ENCODE measurements around the gene GFRA1.

Gene GFRA1

DNA sequence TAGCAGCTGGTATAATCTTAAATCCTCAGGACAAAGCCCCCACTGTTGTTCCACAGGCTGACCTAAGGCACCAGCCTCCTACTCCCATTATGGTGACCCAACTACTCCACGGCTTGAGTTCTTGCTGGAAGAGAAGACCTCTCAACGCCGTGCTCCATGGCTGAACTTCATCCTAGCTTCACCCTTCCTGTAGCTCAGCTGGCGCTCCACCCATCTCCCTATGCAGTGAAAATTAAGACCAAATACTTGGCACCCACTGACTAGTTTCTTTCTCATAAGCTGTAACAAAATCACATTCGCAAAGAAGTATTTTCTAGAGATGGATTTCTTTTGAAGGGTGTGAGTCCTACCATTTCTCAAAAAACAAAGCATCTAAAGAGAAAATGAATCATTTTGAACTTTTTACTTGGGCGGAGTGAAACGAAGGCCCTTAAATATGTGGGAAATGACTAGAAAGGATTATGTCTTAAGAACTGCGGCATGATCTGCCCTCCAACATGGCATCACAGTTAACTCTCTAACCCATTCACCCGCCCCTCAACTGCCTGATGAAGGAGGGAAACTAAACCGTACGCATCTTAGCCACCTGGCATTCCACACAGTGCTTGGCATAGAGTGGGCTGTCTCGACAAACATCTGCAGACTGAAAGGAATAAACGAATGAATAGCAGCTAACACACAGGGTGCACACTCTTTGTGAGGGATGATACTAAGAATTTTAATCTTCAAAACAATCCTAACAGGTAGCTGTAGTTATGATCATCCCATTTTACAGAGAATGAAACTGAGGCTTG, 32.7 kb downstream of the GFRA1 start:
- DNase-seq: no peak

DNA sequence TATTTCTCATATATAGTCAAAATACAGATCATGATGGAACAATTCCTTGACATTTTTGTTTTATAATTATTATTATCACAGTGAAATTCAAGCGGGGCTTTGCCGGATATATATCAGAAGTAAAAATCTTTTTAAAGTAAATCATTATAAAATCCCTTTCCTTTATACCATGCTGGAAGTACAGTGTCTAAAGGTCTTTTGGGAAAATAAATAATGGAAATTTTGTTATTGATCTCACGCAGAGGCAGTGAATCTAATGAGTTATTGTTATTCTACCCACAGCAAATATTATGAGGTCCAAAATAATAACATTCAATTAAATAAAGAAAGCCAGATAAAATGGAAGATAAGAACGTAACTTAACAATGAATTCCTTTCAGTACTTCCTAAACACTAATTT, 33.8 kb downstream of the GFRA1 start:
- DNase-seq: no peak

DNA sequence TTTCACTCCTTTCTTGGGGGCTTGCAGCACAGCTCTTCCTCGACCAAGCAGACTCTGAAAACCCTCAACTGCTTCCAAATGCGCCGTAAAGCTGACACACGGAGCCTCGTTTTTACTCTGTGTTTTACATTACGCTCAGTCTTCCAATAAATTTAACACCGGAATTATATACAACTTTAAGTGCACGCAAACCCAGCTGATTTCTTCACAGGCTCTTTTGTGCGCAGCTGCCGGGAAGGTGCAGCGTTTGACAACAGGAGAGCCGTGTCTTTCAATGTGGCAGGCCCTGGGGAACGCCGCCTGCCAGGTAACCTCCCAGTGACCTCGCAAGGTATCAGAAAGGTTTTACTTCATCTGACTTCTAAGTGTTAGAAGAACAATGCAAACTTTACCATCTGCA, 35.0 kb downstream of the GFRA1 start:
- no peak for DNase-seq

DNA sequence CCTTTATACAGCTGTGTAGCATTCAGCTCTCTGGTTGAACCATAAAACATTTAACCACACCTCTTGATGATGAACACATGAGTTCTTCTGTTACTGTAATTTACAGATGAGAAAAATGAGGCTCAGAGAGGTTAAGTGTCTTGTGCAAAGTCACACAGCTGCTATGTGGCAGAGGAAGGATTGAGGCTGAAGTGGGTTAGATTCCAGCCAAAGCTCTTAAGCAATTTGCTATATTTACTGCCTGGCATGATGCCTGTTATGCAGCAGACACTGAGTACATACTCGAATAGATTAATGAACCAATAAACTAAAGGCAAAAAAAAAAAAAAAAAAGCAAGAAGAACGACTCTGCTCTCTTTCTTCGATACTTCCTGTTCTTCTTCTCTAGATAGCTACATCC, 35.7 kb downstream of the GFRA1 start:
- no peak for DNase-seq

DNA sequence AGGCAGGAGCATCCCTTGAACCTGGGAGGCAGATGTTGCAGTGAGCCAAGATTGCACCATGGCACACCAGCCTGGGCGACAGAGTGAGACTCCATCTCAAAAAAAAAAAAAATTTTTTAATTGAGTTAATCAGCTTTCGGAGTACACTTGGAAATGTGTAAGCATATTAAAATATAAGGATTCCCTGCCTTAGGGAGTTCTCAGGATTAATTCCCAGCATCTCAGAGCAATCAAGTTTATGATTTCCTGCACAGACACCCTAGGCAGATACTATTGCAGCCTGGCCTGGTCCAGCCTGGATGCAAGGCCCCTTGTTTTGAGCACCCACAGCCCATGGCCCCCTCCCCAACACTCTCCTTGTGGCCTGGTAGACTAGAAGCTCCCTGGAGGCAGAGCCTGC, 39.8 kb downstream of the GFRA1 start:
- DNase-seq: no peak

DNA sequence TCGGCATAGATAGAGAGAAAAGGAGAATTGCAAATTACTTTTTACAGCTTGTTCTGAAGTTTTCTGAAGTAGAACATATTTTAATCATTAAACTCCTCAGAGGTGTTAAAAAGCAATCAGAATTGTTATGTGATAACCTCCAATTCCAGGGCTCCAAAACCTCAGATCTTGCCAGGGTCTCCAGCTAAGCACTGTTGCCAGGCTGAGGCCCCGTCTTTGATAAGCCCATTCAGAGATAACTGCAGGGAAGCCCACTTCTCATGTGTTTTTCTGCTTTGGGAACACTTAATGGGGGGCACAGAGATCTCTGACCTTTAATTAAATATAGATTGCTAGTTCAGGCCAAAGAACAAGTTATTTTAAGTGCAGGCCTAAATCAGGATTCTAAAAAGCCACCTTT, 40.4 kb downstream of the GFRA1 start:
- no peak for DNase-seq

DNA sequence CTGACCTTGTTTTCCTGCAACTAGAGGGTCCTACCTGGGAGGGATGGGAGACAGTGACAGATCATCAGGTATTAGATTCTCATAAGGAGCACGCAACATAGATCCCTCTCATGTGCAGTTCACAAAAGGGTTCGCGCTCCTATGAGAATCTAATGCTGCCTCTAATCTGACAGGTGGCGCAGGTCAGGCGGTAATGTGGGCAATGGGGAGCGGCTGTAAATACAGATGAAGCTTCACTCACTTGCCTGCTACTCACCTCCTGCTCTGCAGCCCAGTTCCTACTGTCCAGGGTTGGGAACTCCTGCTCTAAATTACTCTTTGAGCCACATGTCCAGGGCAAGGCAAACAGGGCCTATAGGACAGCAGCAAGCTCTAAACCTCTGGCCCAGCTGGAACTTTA, 46.2 kb downstream of the GFRA1 start:
- DNase-seq: no peak

DNA sequence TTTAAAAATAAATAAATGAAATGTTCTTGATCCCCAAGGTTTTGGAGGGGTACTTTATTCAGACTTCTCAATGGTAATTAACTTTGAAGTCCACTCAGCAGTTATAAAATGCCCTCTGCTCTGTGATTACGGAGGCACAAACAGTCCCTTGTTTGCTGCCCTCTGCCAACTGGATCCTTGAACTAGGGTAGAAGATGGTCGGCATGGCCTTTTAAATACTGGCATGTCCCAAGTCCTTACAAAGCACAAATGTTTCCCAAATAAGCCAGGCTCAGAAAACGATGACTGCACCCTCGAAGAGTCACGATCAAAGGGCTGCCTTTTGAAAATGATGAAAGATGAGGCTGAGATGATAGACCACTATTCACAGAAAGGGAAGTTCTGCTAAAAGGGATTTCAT, 47.0 kb downstream of the GFRA1 start:
- DNase-seq: no peak

DNA sequence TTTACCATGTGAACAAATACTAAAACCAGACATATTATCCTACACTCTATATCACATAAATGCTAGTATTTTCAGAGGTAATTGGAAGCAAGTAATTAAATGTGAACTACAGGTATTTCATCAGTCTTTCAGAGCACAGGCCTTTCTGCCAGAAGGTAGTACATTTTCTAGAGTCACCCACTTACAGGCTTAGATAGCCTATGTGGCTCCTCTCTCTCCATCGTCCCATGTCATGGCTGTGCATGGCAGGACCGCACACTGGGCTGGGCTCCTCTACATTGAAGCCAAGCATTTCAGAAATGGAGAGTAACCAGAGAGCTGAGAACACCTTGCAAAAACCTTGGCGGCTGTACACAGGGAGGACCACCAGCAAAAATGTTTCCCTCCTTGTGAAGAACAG, 49.7 kb downstream of the GFRA1 start:
- DNase-seq: no peak

DNA sequence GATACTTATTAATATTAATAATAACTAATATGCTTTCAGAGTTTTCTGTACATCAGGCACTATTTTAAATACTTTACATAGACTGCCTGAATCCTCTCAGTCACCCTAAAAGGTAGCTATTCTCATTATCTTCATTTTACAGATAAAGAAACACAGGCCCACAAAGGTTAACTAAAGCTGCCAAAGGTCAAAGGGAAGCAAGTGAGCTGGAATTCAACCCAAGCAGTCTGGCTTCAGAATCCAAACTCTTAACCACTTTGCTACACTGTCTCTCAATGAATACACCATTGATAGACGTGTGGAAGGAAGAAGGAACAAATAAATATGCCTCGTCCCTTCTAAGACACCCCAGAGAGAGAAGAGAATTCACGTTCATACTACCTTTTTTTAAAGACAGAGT, 52.0 kb downstream of the GFRA1 start:
- no peak for DNase-seq

DNA sequence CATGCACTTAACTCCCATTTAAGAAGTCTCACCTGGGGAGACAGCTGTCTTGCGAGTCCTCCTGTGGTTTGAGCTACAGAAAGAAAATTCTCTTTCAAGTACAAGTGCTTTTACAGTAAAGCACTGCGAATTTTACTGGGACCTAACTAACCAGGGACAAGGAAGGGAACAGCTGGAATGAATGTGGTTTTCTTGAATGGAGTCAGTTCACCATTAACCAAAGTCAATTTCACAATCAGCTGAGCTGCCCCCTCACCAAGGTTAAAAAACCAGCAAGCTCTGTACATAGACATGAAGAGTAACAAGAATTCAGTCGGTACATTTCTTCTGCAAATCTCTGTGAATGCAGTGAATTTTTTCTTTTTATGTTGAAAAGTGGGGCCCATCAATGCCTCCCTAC, 56.3 kb downstream of the GFRA1 start:
- DNase-seq: no peak

DNA sequence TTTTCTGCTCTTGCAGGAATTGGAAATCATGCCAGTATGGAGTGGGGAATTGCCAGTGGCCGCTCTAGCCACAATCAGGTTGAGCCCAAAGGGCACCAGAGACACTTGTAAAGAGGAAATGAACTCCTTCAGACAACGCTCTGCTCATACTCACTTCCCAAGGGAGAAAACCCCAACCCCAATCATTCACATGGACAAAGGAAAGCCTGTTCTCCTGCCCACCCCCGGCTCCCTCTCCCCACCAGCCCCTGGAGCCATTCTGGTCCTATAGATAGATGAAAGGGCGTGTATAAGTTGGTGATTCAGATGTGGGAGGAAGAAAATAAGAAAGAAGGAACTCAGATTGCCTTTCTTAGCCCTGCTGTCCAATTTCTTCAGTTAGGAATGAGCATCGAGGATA, 57.4 kb downstream of the GFRA1 start:
- no peak for DNase-seq

DNA sequence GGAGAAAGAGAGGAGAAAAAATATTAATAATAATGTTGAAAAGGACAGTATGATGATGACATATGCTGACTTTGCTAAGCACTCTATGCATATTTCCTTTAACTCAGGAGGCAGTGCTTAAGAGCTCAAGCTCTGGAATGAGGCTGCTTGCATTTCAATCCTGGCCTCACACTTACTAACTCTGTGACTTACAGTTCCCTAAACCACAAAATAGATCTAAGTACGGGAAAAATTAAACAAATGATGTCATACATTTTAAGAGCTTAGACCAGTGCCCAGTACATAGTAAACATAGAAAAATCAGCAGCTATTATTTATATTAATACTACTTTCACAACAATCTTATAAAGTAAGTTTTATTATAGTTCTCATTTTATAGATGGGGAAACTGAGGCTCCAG, 61.3 kb downstream of the GFRA1 start:
- no peak for DNase-seq

DNA sequence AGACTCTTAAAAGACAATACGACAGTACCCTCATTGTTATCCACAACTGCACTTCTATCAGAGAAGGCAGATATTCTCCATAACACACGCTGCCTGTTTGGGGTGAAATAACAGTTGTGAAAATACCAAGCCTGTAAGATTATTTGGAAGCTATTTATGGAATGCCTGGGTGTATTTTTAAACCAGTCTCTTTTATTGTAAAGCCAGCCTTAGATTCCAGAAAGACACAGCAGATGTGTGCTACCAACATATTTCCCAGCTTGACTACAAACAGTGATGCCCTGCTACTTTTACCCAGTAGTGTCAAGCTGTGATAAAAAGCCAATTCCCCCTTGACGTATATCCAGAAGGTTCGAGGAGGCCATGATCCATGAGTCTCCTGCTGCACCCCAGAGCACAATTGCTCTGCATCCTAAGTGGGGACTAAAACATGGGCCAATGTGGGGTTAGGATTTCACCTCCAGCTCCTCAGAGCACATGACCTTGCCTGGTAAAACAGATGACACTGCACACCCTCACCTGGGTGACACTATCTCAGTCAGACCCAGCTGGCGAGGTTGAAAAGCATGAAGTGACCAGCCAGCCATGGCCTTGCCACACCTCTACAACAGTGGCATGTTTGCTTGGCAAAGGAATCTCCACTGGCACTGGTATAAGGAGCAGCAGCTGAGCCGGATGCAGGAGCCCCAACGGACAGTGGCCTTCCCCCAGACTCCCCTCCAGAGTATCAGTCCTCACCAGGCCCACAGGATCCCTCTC, 62.2 kb downstream of the GFRA1 start:
- DNase-seq: no peak

DNA sequence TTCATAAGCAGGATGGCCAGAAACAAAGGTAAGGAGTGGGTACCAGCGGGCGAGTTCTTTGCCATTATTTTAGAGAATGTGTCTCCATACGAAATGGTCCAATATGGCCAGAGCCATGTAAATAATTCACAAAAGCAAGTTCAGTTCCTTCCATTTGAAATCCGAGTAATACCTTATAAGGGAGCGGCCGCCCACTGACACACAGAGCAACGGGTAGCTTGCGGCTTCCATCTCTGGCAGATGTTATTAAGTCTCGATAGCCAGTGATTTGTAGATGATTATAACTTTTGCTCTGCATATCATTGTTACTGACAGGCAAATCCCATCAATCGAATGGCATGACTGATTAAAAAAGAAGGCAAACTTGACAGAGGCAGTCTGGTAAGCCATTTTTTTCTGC, 63.2 kb downstream of the GFRA1 start:
- no peak for DNase-seq

DNA sequence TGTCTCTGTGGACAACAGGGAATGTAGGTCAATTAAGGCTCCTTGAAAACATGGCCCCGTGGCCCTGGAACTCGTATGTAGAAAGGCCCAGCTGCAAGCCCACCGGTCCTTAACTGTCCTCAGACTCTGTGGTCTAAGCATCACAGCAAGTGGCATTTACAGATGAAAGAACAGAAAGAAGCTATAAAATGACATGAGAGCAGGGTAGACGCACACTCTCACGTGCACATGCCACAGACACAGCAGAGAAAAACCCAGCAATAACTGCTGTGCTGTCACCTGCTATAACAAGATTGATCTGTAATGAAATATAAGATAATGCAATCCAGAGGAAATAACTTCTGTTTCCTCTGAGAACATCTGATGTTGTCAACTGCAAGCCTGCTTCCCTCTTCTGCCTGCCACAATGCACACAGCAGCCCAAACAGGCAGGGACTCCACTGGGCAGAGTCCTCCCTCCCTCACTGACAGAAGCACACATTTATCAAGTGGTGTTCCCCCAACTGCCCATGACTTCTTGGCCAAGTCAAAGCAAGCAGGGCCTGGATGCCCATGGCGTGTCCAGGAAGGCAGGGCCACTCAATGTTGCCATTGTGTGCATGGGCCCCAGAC, 63.9 kb downstream of the GFRA1 start:
- no peak for DNase-seq

DNA sequence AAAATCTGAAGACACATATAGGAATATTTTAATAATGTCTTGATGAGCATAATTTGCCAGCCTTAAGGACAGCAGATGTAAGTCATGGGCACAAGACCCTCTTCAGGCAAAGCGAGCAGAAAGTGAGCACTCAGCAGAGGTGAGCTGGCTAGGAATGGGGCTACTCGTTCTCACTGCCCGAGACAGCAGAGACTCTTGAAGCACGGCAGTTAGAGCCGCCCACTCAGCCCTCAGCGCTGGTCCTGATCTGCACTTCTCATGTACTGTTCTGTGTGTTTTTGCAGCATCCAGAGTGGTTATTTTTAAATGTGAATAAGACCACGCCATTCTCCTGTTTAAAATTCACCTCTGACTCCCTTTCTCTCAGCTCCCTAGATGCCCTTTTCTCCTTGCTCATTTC, 65.3 kb downstream of the GFRA1 start:
- DNase-seq: no peak

DNA sequence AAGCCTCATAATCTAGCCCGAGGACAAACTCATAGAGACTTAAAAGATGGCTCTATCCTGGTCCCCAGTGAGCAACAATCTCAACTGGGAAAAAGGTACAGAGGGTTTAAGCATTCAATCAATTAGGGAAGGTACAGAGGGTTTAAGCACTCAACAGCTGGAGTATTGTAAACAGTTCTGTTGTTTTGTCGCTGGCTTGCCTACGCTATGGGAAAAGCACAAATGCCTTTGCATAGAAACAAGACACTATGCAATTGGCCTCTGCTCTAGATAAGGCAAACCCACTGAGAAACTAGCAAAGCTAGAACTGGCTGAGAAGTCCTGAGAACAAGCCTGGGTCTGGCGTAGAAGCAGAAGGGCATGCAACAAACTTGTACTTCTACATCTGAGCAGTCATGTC, 69.3 kb downstream of the GFRA1 start:
- no peak for DNase-seq

DNA sequence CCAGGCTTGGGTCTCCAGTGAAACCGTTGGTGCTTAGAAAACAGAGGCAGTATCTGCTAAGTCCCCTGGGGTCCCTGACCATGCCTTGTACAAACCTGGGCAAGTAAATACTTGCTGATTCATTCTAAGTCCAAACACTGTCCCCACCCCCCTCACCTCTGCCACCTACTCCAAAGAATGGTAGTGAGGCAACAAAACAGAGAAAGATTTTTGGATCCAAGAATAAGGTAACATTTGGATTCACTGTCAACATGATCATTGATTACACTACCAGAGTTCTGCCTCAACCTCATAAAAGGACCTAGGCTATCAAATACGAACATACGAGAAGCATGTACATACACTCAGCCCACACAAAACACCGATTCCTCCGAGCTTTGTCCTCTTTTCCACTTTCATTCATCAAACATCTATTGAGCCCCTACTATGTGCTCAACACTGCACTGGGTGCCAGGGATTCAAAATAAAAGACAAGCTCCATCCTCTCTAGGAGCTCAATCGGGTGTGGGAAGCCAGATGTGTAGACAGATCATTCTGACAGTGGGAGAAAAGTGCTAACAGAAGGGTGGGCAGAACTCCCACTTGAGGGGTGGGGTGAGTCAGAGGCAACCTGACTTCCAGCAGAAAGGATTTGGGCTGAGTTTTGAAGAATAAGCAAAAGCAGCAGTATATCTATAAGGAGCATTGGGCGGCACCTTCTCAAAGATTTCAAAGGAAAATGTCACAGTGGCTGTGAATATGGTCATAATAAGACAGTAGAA, 71.2 kb downstream of the GFRA1 start:
- DNase-seq: no peak

DNA sequence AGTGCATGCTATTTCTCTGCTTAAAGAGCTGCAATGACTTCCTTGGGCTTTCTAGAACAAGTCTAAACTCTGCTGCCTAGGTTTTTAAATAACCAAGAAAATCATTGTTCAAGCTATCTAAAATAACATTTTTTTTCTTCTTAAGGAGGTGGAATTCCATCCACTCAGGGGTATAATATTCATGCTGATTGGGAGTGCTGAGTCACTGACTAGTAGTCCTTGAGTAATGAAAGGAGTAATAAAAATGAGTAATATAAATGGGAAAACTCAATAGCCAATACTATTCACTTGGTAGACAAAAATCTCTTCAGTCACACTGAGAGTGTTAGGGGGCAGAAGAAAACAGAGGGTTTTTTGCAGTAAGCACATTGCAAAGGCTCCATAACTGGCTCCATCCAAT, 72.0 kb downstream of the GFRA1 start:
- no peak for DNase-seq

DNA sequence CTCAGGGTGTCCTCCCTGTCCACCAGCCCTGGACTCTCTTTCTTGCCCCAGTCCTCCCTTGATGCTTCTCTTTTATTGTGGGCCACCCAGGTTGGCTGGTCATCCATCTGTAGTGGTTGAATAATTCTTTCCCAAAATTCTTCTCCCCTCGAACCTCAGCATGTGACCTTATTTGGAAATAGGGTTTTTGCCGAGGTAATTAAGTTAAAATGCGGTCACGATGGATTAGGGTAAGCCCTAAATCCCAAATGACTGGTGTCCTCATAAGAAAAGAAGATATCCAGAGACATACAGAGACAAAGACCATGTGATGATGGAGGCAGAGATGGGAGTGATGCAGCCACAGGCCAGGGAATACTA, 74.3 kb downstream of the GFRA1 start:
- DNase-seq: no peak

DNA sequence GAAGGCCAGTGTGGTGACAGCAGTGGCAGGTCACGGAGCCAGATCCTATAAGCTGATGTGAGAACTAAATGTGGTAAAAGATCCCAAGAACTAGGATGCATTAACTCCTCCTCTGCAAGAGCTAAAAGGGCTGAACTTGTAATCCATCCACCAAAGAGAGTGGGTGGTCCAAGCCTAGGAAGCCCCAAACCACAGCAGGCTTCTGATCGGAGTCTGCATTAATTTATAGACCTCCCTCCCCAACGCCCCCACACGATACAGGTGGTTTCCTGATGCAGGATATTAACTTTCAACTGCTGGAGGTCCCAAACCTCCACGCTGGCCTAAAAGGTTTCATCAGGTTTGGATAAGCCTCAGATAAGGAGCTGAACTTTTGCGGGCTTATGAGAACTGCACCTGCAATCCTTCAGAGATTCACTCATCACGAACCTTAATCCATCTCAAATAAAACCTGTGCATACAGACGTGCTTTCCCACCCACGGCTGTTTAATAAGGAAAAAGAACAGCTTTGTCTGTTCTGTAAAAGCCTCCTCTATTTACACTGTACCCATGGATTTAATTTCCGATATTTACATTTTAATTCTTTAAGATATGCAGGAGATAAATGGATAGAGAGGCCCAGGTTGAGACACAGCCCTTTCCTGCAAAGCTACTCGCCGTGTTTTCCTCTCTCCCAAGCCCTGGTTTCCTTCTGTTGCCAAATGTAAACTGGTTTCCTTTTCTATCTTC, 74.9 kb downstream of the GFRA1 start:
- DNase-seq: no peak

DNA sequence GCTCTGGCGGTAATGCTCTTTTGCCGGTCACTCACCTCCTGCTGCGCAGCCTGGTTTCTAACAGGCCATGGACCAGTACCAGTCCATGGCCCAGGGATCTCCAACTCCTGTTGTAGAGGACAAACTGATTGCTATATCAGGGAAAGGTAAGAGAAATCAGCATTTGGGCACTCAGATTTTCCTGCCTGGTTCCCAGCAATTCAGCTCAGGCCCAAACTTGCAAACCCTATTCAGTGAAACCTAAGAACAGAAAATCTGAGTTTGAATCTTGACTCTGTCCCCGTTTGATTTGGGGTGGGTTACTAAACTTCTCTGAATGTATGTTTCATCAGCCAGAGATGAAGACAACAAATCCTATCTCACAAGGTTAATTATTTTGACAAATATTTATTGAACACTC, 77.4 kb downstream of the GFRA1 start:
- no peak for DNase-seq
